OCI-LY7 (cell line): ENCODE data around the gene PAPLN.

Source experiments
- CTCF ChIP-seq: fragments of 200-600 bp; sonication (generic); conservative IDR thresholded peaks from 2 replicates; pipeline ENCODE4 v1.5.1; 2014; ENCODE audit warnings: mild to moderate bottlenecking, antibody characterized with exemption, low read length, moderate library complexity, mixed read lengths
- EZH2phosphoT487 ChIP-seq: fragments of 200-600 bp; sonication (generic); IDR thresholded peaks from 2 replicates; pipeline ENCODE4 v1.6.1; 2018; ENCODE audit warnings: low read depth, borderline replicate concordance, mild to moderate bottlenecking, mixed run types, antibody characterized with exemption, low read length, moderate library complexity, mixed read lengths

GRCh38 chr14:73242357-73242901 lies 5.1 kb downstream of the PAPLN start:
- TF ChIP-seq CTCF, result no peak
- no peak for TF ChIP-seq EZH2phosphoT487
